HG02759 (cell line): ENCODE measurements around the gene NR2E1.

Experiments used
- ATAC-seq: cut with Tn5 transposase; IDR thresholded peaks from one replicate; pipeline ENCODE4 v1.9.1; 2021; ENCODE audit warnings: mild to moderate bottlenecking, moderate library complexity; ENCODE audit not compliant: unreplicated experiment

The NR2E1 gene

GRCh38 chr6:108170332-108171290 lies 4.8 kb downstream of the NR2E1 start:
- ATAC-seq, result no peak

GRCh38 chr6:108171291-108171917 lies 5.6 kb downstream of the NR2E1 start:
- ATAC-seq, result no peak

- no peak for ATAC-seq
These were observed 6.2 kb downstream of the NR2E1 start for GRCh38 chr6:108171918-108172516.

GRCh38 chr6:108174371-108175175 lies 8.8 kb downstream of the NR2E1 start:
- no peak for ATAC-seq

GRCh38 chr6:108175176-108175591 lies 9.4 kb downstream of the NR2E1 start:
- no peak for ATAC-seq

- no peak for ATAC-seq
These were observed 9.9 kb downstream of the NR2E1 start for GRCh38 chr6:108175592-108176279.

GRCh38 chr6:108176281-108177089 lies 10.7 kb downstream of the NR2E1 start:
- no peak for ATAC-seq

GRCh38 chr6:108179741-108180140 lies 13.9 kb downstream of the NR2E1 start:
- no peak for ATAC-seq

- ATAC-seq, result no peak
These were observed 14.4 kb downstream of the NR2E1 start for GRCh38 chr6:108180266-108180665.

GRCh38 chr6:108180776-108181175 lies 15.0 kb downstream of the NR2E1 start:
- ATAC-seq, result no peak

GRCh38 chr6:108186226-108186625 lies 20.4 kb downstream of the NR2E1 start:
- ATAC-seq, result no peak

- no peak for ATAC-seq
These were observed 21.7 kb downstream of the NR2E1 start for GRCh38 chr6:108187519-108187918.

- ATAC-seq, result no peak
These were observed 27.3 kb downstream of the NR2E1 start for GRCh38 chr6:108193131-108193530.

- ATAC-seq, result no peak
These were observed 28.0 kb downstream of the NR2E1 start for GRCh38 chr6:108193835-108194234.

- ATAC-seq, result no peak
These were observed 28.7 kb downstream of the NR2E1 start for GRCh38 chr6:108194503-108194902.

GRCh38 chr6:108195209-108195608 lies 29.4 kb downstream of the NR2E1 start:
- no peak for ATAC-seq

- no peak for ATAC-seq
These were observed 33.1 kb downstream of the NR2E1 start for GRCh38 chr6:108198761-108199498.

- no peak for ATAC-seq
These were observed 34.4 kb downstream of the NR2E1 start for GRCh38 chr6:108200186-108200585.

- ATAC-seq, result no peak
These were observed 34.8 kb downstream of the NR2E1 start for GRCh38 chr6:108200631-108201030.
